ES-I3 (cell line): ENCODE measurements around the gene THNSL1.
"Not testable (repeated sequence)": the region's sequence is repeated elsewhere in the genome, so short reads cannot be mapped to it uniquely, and the experiment has no call there.

Source experiments
- H3K36me3 ChIP-seq: 2 replicates; pipeline ENCODE4 v1.6.1; 2013; ENCODE audit warnings: mild to moderate bottlenecking, low read length, control low read depth, moderate library complexity; ENCODE audit not compliant: insufficient read depth
- H3K4me1 ChIP-seq: 2 replicates; pipeline ENCODE4 v1.6.1; 2013; ENCODE audit warnings: mild to moderate bottlenecking, control low read depth, low read length; ENCODE audit not compliant: insufficient read depth
- H3K9ac ChIP-seq: 2 replicates; pipeline ENCODE4 v1.6.1; 2013; ENCODE audit warnings: low read depth, mild to moderate bottlenecking, low read length, moderate library complexity
- H3K9me3 ChIP-seq: 2 replicates; pipeline ENCODE4 v1.6.1; 2013; ENCODE audit warnings: mild to moderate bottlenecking, low read length, moderate library complexity; ENCODE audit not compliant: control insufficient read depth, insufficient read depth

THNSL1 gene

DNA sequence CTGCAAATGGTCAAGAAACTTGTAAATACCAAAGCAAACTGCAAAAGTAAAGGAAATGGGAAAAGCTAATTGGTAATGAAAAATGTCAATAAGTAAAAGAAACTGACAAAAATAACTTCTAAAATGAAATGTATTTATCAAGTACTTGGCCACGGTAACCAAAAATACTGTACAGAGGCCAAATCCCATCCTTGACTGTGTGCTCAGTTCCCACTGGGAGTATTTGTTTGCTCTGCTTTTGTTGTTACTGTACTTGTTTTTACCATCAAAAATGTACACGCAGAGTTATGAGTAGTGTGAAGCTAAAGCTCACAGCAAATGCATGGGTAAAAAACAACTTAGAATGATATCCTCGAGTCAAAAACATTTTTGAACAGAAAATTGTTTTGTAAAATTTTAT lies 31.5 kb upstream of the THNSL1 start:
- Histone ChIP-seq H3K36me3 (no peaks in the 10 kb centered on the region), H3K9me3 (no peaks in the 10 kb centered on the region), H3K4me1 (no peaks in the 10 kb centered on the region), H3K9ac (no peak overlapping the region)

DNA sequence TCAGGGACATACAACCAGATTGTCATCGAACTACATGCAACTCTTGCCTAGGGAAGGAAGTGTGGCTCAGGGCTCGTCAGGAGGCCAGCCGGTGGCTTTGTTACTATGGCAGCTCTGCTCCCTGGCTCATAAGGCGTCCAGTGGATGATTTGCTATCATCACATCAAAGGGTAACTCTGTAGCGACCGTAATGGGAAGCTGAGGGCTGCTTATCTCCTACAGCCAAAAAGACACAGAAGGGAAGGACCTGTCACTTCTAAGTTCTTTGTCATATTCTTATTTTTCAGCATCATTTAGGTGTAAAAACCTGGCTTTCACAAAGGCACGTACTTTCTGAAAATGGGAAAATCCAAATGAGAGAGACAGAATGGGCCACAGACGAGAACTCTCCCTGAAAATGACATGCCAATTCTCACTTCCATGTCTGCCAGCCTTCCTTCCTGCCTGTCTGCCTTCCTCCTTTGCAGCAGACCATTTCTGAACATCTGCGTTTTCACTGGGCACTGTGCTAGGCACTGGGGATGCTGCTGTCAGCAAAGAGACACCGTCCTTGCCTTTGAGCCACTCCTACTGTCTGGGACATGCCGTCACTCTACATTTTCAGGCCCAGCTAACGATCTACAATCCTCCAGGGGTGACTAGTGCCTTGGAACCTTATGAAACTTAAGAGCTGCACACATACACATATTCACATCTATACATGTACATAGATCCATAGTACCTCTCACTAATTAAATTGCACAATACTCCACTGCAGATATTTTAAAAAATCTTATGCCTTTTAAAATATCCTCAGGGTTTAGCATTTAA lies 27.4 kb upstream of the THNSL1 start:
- Histone ChIP-seq H3K9me3 (no peaks in the 10 kb centered on the region; the same call in 1 of the 2 replicates), H3K36me3 (no peaks in the 10 kb centered on the region), H3K4me1 (no peaks in the 10 kb centered on the region), H3K9ac (no peak overlapping the region)

DNA sequence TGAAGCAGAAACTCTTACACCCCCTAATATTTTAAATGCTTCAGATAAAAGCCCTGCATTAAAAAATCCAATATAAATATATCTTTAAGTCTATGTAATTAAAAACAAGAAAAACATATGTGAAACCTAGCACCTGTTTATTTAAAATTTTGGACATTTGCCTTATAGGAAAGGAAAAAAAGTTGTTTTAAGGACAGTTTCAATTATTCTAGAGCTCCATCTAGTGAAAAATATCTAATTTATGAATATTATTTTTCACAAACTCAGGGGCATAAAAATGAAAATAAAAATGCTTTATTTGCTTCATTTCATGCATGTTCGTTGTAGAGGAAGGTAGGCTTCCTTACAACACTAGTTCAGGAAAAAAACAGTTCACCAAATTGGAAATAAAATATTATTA lies 26.5 kb upstream of the THNSL1 start:
- H3K9me3 ChIP-seq, result no peaks in the 10 kb centered on the region; the same call in 1 of the 2 replicates
- H3K9ac ChIP-seq, result no peak overlapping the region
- H3K4me1 ChIP-seq, result no peaks in the 10 kb centered on the region
- H3K36me3 ChIP-seq, result no peaks in the 10 kb centered on the region

DNA sequence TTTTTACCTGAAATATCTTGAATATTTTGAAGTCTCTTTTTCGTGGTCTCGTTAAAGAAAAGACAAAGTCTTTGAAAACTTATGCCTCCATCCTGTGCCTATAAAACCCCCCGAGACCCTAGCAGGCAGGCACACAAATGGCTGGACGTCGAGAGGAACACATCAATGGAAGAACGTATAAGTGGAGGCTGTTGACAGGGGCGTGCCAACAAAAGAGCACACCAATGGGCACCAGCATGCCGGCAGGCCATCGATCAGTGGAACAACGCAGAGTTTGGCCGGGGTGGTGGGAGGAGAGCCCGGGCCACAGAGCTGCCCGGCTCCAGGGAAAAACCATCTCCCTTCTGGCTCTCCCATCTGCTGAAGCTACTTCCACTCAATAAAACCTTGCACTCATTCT lies 25.1 kb upstream of the THNSL1 start:
- H3K9ac ChIP-seq, result no peak overlapping the region
- H3K4me1 ChIP-seq, result no peaks in the 10 kb centered on the region
- no peaks in the 10 kb centered on the region for H3K36me3 ChIP-seq
- no peaks in the 10 kb centered on the region; the same call in 1 of the 2 replicates for H3K9me3 ChIP-seq

DNA sequence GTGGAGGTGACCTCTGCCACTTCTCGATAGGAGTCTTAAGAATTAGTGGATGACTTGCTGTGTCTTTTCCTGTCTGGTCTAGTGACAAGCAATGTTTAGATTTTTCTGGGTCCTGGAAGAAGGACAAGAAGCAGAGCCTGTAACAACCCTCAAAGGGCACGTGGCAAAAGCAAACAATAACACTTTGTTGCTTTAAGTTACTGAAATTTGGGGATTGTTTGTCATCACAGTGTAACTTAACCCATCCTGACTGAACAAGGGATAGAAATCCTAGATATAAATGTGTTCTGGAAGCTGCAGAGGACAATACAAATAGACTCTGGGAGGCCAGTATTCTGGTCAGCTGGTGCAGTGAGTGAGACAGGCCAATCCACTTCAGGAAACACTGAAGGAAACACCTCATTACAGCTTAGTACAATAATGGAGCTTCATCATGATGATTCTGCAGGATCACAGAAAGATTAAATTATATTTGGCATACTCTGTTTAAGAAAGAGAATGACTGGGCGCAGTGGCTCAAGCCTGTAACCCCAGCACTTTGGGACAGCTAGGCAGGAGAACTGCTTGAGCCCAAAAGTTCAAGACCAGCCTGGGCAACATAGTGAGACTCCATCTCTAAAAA lies 23.8 kb upstream of the THNSL1 start:
- Histone ChIP-seq H3K36me3 (no peaks in the 10 kb centered on the region), H3K9me3 (no peaks in the 10 kb centered on the region; the same call in 1 of the 2 replicates), H3K4me1 (no peaks in the 10 kb centered on the region), H3K9ac (no peak overlapping the region)

DNA sequence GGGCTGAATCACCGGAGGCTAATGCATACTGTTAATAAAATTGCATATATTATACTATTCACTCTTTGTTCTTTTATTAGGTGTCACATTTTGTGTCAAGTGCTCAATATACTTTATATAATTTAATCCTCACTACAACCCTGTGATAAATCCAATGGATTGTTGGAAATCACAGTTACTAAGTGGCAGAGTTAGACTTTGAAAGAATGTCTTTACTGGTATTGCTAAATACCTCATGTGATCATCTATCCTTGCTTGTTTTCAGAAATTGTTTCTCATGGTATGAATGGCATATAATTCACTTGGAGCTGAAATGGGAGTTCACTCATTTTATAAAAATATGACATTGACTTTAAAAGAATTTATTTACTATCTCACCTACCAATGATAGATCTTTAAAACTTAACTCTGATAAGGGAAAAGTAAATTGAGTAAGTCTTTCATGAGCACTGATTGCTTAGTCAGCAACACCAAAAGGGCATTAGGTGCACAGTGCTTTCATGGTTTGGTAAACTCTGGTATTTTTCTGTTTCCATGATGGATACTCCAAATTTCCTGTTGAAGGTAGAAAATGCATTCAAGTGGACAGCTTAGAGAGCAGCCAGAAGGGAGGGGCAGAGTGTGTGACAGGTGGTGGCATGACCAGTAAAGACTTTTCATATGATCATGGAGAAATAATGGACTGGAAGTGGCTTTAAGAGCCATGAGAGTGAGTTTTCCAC lies 23.0 kb upstream of the THNSL1 start:
- no peaks in the 10 kb centered on the region for H3K4me1 ChIP-seq
- H3K9ac ChIP-seq, result no peak overlapping the region
- no peaks in the 10 kb centered on the region for H3K36me3 ChIP-seq
- no peaks in the 10 kb centered on the region; the same call in 1 of the 2 replicates for H3K9me3 ChIP-seq

DNA sequence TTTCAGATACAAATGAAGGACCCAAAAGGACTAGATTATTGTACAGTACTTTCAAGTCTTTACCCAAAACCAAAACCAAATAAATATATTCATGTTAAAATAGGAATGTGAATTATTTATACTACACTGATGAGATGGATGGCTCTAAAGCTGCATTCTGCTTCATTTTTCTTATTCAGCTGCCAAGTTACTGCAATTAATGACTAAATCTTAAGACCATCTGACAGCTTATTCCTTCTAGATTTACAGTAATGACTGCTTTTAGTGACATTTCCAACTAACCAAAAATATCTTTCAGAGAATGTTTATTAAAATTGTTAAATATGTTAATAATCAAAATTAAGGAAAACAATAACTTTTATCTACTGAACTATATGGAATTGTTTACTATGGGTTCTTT lies 21.3 kb upstream of the THNSL1 start:
- H3K9ac ChIP-seq, result no peak overlapping the region
- H3K36me3 ChIP-seq, result no peaks in the 10 kb centered on the region
- no peaks in the 10 kb centered on the region for H3K4me1 ChIP-seq
- no peaks in the 10 kb centered on the region; the same call in 1 of the 2 replicates for H3K9me3 ChIP-seq

DNA sequence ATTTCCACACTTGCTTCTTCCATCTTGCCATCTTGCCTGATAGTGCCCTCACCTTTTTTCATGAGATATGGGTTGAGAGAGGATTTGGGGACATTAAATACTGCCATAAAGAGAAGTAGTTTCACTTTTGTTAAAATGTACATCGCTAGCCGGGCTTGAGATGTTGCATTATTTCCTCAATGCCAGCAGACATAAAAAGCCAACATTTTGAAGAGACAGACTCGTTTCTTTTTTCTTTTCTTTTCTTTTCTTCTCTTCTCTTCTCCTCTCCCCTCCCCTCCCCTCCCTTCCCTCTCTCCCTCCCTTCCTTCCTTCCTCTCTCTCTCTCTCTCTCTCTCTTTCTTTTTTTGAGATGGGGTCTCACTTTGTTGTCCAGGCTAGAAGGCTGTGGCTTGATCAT lies 18.4 kb upstream of the THNSL1 start:
- Histone ChIP-seq H3K9me3 (no peaks in the 10 kb centered on the region; the same call in 1 of the 2 replicates), H3K9ac (no peak overlapping the region), H3K36me3 (no peaks in the 10 kb centered on the region), H3K4me1 (no peaks in the 10 kb centered on the region)

DNA sequence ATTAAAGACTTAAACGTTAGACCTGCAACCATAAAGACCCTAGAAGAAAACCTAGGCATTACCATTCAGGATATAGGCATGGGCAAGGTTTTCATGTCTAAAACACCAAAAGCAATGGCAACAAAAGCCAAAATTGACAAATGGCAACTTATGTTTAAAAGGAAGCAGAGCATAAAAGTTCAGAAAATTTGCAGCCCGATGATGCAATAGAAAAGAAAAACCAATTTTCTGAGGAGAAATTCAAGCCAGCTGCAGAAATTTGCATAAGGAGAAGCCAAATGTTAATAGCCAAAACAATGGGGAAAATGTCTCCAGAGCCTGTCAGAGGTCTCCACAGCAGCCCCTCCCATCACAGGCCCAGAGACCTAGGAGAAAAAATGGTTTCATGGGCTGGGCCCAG lies 4.8 kb upstream of the THNSL1 start:
- not testable (repeated sequence) for H3K36me3 ChIP-seq, H3K4me1 ChIP-seq, H3K9me3 ChIP-seq, H3K9ac ChIP-seq

DNA sequence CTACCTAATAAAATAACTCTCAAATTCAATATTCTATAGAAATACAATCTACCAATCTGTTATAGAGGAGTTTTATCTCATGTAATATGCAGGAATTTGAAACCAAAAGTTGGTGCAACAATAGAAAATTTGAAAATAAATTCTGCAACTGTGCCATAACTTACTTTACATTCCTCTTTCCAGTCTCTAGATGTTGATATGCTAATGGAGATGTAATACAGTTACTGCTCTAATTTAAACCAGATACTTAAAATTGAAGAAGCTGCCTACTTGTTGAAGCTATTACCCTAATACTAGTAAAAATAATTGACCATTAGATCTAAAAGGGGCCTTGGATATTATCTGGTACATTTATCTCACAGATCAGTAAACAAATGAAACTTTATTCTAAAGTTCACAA lies 1.8 kb upstream of the THNSL1 start:
- Histone ChIP-seq H3K9me3 (no peaks in the 10 kb centered on the region), H3K9ac (no peak overlapping the region), H3K4me1 (0 out of 2 replicates have a peak, but pooled peaks cover 3% of the 10 kb centered on the region), H3K36me3 (no peaks in the 10 kb centered on the region)

DNA sequence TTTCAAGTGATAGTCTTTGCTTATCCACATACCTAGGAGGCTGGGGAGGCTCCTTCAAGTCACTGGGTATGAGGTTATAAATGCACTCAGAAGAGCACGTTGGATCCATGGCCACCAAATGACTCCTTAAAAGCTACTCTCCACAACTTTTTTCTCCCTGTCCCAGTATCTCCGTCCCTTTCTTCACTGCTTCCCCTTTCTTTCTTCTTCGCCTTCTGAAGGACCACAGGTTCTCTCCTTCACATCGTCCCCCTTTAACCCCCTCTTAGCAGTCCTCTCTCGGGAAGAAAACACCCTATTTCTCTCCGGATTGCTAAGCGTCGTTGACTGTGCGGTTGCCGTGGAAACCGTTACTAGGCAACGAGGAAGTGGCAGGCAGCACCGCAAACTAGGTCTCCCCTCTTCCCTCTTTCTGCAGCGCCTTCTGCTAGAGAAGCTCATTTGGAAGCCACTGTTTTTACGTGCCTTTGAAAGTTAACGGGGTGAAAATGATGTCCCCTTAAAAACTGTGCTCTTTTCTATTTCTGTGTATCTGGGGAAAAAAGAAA lies 510 bp upstream of the THNSL1 start, which contains the start of gene ENKUR:
TSS of gene ENKUR (minus strand) at position 331 of the 548 bp plus-strand sequence. CDS start at position 109, 222 bp downstream.
- Histone ChIP-seq H3K9me3 (no peaks in the 10 kb centered on the region), H3K36me3 (no peaks in the 10 kb centered on the region), H3K4me1 (0 out of 2 replicates have a peak, but pooled peaks cover 3% of the 10 kb centered on the region), H3K9ac (peak within 1 kb of the TSS; percentile 69)

DNA sequence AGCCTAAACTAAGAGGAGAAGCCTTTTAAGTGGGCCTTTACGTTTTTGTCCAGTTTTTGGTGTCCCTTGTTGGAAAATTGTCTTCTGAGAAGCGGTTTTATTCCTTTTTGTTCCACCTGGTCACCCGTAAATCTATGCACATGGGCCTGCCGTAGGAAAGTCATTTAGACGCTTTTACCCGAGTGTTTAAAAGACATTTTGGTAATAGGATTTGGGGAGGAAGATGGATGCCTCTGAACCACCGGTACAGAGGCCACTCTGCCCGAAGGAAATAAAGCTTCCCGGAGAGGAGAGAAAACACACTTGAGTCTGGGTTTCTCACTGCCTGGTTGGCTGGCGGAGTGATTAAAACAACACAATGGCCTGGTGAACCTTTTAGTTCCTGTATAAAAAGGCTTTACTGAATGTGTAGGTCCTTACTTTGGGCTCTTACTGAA lies 760 bp downstream of the THNSL1 start:
- Histone ChIP-seq H3K9ac (peak overlapping the region; percentile 69), H3K36me3 (no peaks in the 10 kb centered on the region), H3K4me1 (0 out of 2 replicates have a peak, but pooled peaks cover 3% of the 10 kb centered on the region), H3K9me3 (no peaks in the 10 kb centered on the region)

DNA sequence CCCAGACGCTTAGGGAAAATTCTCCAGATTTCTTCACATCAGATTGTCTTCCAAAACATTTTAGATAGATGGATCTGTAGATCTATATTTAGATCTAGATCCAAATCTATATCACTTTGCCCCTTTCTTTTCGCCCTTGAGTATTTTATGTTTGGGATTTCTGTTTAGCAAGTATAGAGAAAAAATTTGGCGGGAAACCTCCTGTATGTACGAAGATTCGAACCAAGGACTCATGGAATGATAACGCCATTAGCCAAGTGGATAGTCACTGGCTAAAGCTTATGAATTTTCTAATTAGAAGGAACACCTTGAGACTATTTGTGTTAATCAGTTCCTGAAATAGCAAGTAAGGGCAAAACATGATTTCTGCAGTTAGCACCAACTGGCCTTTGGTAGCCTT lies 1.2 kb downstream of the THNSL1 start:
- peak overlapping the region; percentile 69 for H3K9ac ChIP-seq
- H3K36me3 ChIP-seq, result no peaks in the 10 kb centered on the region
- no peaks in the 10 kb centered on the region for H3K9me3 ChIP-seq
- H3K4me1 ChIP-seq, result 0 out of 2 replicates have a peak, but pooled peaks cover 3% of the 10 kb centered on the region

DNA sequence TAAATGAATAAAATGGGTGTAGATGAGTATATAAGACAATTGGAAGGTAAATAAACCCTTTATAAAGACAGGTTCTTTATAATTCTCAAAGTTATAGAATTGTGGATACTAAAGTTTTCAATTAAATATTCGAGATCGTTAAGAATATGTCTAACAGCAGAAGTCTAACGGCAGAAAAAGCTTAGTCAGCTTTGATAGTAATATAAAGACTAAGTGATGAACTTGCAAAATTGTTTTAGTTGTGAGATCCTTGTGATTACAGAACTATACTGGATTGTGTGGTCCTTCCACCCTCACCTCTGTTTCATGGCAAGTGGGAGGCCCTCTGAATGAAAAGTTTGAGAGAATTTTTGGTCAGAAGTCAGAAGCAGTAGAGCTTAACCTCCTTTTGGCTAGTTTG lies 2.3 kb downstream of the THNSL1 start:
- Histone ChIP-seq H3K9me3 (no peaks in the 10 kb centered on the region), H3K9ac (no peak overlapping the region), H3K4me1 (0 out of 2 replicates have a peak, but pooled peaks cover 3% of the 10 kb centered on the region), H3K36me3 (no peaks in the 10 kb centered on the region)
